ENCODE measurements around the gene DNAAF1. TPM values are rescaled to one million over a fixed set of nuclear protein-coding genes. Genes with fewer than 3 reads are reported as not detected.

DNAAF1 gene
- total RNA-seq, 1 experiment from 2014 or later = not detected

DNA sequence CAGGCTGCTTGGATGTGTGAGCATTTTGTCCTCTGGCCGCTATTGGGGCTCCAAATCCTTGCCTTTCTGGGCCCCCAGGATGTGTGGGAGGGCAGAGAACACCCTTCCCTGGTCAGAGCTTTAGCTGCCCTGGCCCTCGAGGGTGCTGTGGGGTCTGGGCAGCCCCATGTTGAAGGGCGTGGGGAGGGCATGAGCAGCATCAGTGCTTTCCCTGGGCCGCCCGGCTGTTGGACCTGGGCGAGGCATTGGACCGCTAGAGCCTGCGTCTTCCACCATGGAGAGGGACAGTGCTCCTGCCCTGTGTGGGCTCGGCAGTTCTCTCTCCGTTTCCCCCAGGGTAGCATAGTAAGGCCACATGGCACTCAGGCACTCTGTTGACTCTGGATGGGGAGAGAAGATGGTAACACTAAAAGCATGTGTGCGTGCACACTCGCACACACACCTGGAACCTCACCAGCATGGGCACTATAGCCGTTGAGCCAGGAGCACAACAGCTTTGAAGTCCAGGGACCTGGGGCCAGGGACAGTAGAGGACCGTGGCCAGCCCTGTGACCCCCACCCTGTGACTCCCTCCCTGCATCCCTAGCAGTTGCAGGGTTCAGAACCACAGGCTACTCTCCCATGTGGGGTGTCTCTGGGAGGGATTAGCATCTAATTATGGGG is 52.5 kb downstream of the DNAAF1 start:
- intact Hi-C loops (cut with micrococcal nuclease; ENCODE audit: unreplicated experiment) = no loop called here
- ChIA-PET POLR2A (ENCODE audit: low non-redundant PET) (no interaction called here), CTCF (no interaction called here)
- BruUV-seq (replicated peaks) = no TSS peak
- H3K9me3 ChIP-seq (ENCODE audit: low read depth, low read length, poor library complexity, severe bottlenecking) = no peaks in the 10 kb centered on the region
- no peaks in the 10 kb centered on the region for H3K36me3 ChIP-seq (ENCODE audit: insufficient read depth, low read length, poor library complexity, severe bottlenecking)
- H3K27me3 ChIP-seq (replicated peaks; ENCODE audit: insufficient read depth, low read depth, low read length, poor library complexity) = no peaks in the 10 kb centered on the region
- no peak overlapping the region for H3K4me3 ChIP-seq (ENCODE audit: low read depth, low read length, poor library complexity, severe bottlenecking)
- H3K27ac ChIP-seq (ENCODE audit: low read depth, low read length, poor library complexity, severe bottlenecking) = no peak overlapping the region
- DNase-seq (ENCODE audit: low spot score) = no peak
- H3K4me1 ChIP-seq (ENCODE audit: insufficient read depth, low read length, poor library complexity, severe bottlenecking) = no peaks in the 10 kb centered on the region
- TF ChIP-seq, protein P1, sequence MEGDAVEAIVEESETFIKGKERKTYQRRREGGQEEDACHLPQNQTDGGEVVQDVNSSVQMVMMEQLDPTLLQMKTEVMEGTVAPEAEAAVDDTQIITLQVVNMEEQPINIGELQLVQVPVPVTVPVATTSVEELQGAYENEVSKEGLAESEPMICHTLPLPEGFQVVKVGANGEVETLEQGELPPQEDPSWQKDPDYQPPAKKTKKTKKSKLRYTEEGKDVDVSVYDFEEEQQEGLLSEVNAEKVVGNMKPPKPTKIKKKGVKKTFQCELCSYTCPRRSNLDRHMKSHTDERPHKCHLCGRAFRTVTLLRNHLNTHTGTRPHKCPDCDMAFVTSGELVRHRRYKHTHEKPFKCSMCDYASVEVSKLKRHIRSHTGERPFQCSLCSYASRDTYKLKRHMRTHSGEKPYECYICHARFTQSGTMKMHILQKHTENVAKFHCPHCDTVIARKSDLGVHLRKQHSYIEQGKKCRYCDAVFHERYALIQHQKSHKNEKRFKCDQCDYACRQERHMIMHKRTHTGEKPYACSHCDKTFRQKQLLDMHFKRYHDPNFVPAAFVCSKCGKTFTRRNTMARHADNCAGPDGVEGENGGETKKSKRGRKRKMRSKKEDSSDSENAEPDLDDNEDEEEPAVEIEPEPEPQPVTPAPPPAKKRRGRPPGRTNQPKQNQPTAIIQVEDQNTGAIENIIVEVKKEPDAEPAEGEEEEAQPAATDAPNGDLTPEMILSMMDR (conservative IDR thresholded peaks at IDR 0.05; ENCODE audit: low read depth, low read length) = no peak
- TF ChIP-seq EZH2 (IDR thresholded peaks at IDR 0.05; ENCODE audit: borderline replicate concordance, low read depth, low read length, poor library complexity, severe bottlenecking) = no peak

DNA sequence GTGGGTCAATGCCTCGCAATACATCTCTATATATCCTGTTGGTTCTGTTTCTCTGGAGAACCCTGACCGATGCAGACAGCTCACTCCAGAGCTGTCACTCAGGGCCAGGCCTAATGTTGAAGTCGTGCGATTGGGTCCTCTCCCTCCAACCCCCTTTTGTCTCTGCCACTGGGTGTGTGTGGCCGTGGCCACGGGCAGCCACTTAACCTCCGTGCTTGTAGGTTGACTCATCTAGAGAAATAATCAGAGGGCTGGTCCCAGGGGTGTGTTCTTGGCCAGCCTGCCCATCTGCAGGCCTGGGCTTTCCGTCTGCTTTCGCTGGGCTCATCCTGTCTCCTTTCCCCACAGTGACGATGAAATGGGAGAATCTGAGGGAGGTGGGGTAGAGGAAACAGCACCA is 53.3 kb downstream of the DNAAF1 start:
- Histone ChIP-seq H3K9me3 (ENCODE audit: low read depth, low read length, poor library complexity, severe bottlenecking) (no peaks in the 10 kb centered on the region), H3K36me3 (ENCODE audit: insufficient read depth, low read length, poor library complexity, severe bottlenecking) (no peaks in the 10 kb centered on the region), H3K4me3 (ENCODE audit: low read depth, low read length, poor library complexity, severe bottlenecking) (no peak overlapping the region), H3K4me1 (ENCODE audit: insufficient read depth, low read length, poor library complexity, severe bottlenecking) (no peaks in the 10 kb centered on the region), H3K27ac (ENCODE audit: low read depth, low read length, poor library complexity, severe bottlenecking) (no peak overlapping the region), H3K27me3 (replicated peaks; ENCODE audit: insufficient read depth, low read depth, low read length, poor library complexity) (no peaks in the 10 kb centered on the region)
- TF ChIP-seq EZH2 (IDR thresholded peaks at IDR 0.05; ENCODE audit: borderline replicate concordance, low read depth, low read length, poor library complexity, severe bottlenecking) = no peak
- TF ChIP-seq, protein P1 (conservative IDR thresholded peaks at IDR 0.05; ENCODE audit: low read depth, low read length) = no peak
- ChIA-PET POLR2A (ENCODE audit: low non-redundant PET) (no interaction called here), CTCF (no interaction called here)
- intact Hi-C loops (cut with micrococcal nuclease; ENCODE audit: unreplicated experiment) = no loop called here
- no TSS peak for BruUV-seq (replicated peaks)
- no peak for DNase-seq (ENCODE audit: low spot score)

DNA sequence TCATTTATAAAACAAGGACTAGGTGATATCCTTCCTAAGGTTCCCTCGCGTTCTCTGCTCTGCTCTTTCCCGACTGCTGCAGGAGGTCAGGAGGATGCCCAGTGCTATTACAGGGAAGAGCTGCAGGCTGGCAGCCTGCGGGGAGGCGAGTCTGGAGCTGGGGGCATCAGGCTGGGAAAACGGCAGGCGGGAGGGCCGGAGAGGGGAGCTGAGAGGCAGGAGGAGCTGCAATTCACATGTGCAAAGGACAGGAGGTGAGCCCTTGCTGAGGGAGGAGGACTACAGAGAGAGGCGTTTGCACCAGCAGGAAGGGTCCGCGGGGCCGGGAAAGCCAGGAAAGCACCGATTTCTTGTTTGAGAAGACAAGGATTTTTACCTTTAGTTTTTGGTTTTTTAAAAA is 54.0 kb downstream of the DNAAF1 start:
- ChIA-PET CTCF (no interaction called here), POLR2A (ENCODE audit: low non-redundant PET) (no interaction called here)
- intact Hi-C loops (cut with micrococcal nuclease; ENCODE audit: unreplicated experiment) = no loop called here
- no TSS peak for BruUV-seq (replicated peaks)
- H3K9me3 ChIP-seq (ENCODE audit: low read depth, low read length, poor library complexity, severe bottlenecking) = no peaks in the 10 kb centered on the region
- no peak overlapping the region for H3K4me3 ChIP-seq (ENCODE audit: low read depth, low read length, poor library complexity, severe bottlenecking)
- H3K27me3 ChIP-seq (replicated peaks; ENCODE audit: insufficient read depth, low read depth, low read length, poor library complexity) = no peaks in the 10 kb centered on the region
- no peak overlapping the region for H3K27ac ChIP-seq (ENCODE audit: low read depth, low read length, poor library complexity, severe bottlenecking)
- no peaks in the 10 kb centered on the region for H3K4me1 ChIP-seq (ENCODE audit: insufficient read depth, low read length, poor library complexity, severe bottlenecking)
- H3K36me3 ChIP-seq (ENCODE audit: insufficient read depth, low read length, poor library complexity, severe bottlenecking) = no peaks in the 10 kb centered on the region
- DNase-seq (ENCODE audit: low spot score) = no peak
- TF ChIP-seq, protein P1 (conservative IDR thresholded peaks at IDR 0.05; ENCODE audit: low read depth, low read length) = no peak
- no peak for TF ChIP-seq EZH2 (IDR thresholded peaks at IDR 0.05; ENCODE audit: borderline replicate concordance, low read depth, low read length, poor library complexity, severe bottlenecking)
